HG02798 (cell line): ENCODE data around the gene CASQ2.

ENCODE experiments used
- ATAC-seq: cut with Tn5 transposase; IDR thresholded peaks from one replicate; pipeline ENCODE4 v1.9.1; 2021; ENCODE audit warnings: mild to moderate bottlenecking; ENCODE audit not compliant: unreplicated experiment, poor library complexity

CASQ2 gene

GRCh38 chr1:115669886-115670285 is 98.6 kb downstream of the CASQ2 start:
- no peak for ATAC-seq

- ATAC-seq, result no peak
These were observed 99.4 kb downstream of the CASQ2 start for GRCh38 chr1:115669002-115669673.

- no peak for ATAC-seq
These were observed 99.9 kb downstream of the CASQ2 start for GRCh38 chr1:115668579-115668978.

GRCh38 chr1:115666702-115667101 is 101.8 kb downstream of the CASQ2 start:
- no peak for ATAC-seq

GRCh38 chr1:115666206-115666605 is 102.3 kb downstream of the CASQ2 start:
- no peak for ATAC-seq

- ATAC-seq, result no peak
These were observed 103.0 kb downstream of the CASQ2 start for GRCh38 chr1:115665319-115666096.

GRCh38 chr1:115661157-115661556 is 107.4 kb downstream of the CASQ2 start:
- ATAC-seq, result no peak

- ATAC-seq, result no peak
These were observed 108.4 kb downstream of the CASQ2 start for GRCh38 chr1:115660151-115660550.

GRCh38 chr1:115658646-115659045 is 109.9 kb downstream of the CASQ2 start:
- ATAC-seq, result no peak

- no peak for ATAC-seq
These were observed 111.9 kb downstream of the CASQ2 start for GRCh38 chr1:115656461-115657077.

GRCh38 chr1:115655916-115656315 is 112.6 kb downstream of the CASQ2 start:
- ATAC-seq, result no peak

GRCh38 chr1:115655306-115655663 is 113.2 kb downstream of the CASQ2 start:
- no peak for ATAC-seq

GRCh38 chr1:115654663-115655305 is 113.7 kb downstream of the CASQ2 start:
- no peak for ATAC-seq

- no peak for ATAC-seq
These were observed 114.4 kb downstream of the CASQ2 start for GRCh38 chr1:115654125-115654524.

GRCh38 chr1:115652236-115652788 is 116.2 kb downstream of the CASQ2 start:
- no peak for ATAC-seq

- no peak for ATAC-seq
These were observed 117.1 kb downstream of the CASQ2 start for GRCh38 chr1:115651391-115651790.

- no peak for ATAC-seq
These were observed 117.6 kb downstream of the CASQ2 start for GRCh38 chr1:115650961-115651360.
